ENCODE results near the gene CD58.
"Not testable (repeated sequence)": the region's sequence is repeated elsewhere in the genome, so short reads cannot be mapped to it uniquely, and the experiment has no call there.

CD58 gene

DNA sequence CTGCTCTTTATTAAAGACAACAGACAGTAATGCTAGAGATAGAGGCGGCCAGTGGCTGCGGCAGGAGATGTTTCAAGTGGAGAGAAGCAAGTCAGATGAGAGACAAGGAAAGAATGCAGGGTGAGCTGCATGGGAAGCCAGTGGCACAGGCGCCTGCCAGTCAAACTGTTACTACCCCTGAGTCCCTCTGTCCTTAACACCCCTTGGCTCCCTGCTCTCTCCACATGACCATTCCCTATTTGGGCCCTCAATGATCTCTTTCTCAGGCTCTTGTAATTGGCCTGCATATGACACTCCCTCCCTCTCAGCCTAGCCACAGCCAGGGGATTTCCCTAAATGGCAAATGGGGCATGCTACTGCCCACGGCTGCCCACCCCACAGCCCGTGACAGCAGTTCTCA is 22.6 kb upstream of the CD58 start:
- H3K27me3 ChIP-seq (replicated peaks in 2 of 5; ENCODE audit: control insufficient read depth in 4 of 5, insufficient read depth in 5 of 5, low read length in 4 of 5); POLR2A ChIA-PET; H3K4me1 ChIP-seq (ENCODE audit: control extremely low read depth in 1 of 4, control insufficient read depth in 4 of 4, insufficient read depth in 4 of 4, low read length in 3 of 4); CTCF ChIA-PET; H3K4me3 ChIP-seq (ENCODE audit: control insufficient read depth in 1 of 7, extremely low read depth in 1 of 7, insufficient read depth in 4 of 7, low read depth in 2 of 7, low read length in 6 of 7); DNase-seq; H3K27ac ChIP-seq (ENCODE audit: insufficient read depth in 1 of 2, low read depth in 1 of 2, low read length in 2 of 2, poor library complexity in 1 of 2, severe bottlenecking in 2 of 2); H3K36me3 ChIP-seq (ENCODE audit: control insufficient read depth in 4 of 4, insufficient read depth in 4 of 4, low read length in 3 of 4); H3K9me3 ChIP-seq (ENCODE audit: control extremely low read depth in 1 of 5, control insufficient read depth in 4 of 5, insufficient read depth in 2 of 5, low read depth in 1 of 5, low read length in 4 of 5): not testable (repeated sequence)
- WGBS (ENCODE audit: insufficient coverage), result 100% methylated on average over 2 of the region's 5 CpGs

- POLR2A ChIA-PET, CTCF ChIA-PET: not testable (repeated sequence)
- WGBS (ENCODE audit: insufficient coverage), result no CpG with 5 or more reads among the region's 7 CpGs
Measured at GRCh38 chr1:116591951-116592605, 21.3 kb upstream of the CD58 start.

GRCh38 chr1:116591006-116591950 is 20.5 kb upstream of the CD58 start:
- CTCF ChIA-PET, result not testable (repeated sequence)

More at GRCh38 chr1:116591951-116592605, 21.3 kb upstream of the CD58 start:
- H3K4me3 ChIP-seq (ENCODE audit: control insufficient read depth in 1 of 7, extremely low read depth in 1 of 7, insufficient read depth in 4 of 7, low read depth in 2 of 7, low read length in 6 of 7); H3K36me3 ChIP-seq (ENCODE audit: control insufficient read depth in 4 of 4, insufficient read depth in 4 of 4, low read length in 3 of 4); H3K27me3 ChIP-seq (replicated peaks in 2 of 5; ENCODE audit: control insufficient read depth in 4 of 5, insufficient read depth in 5 of 5, low read length in 4 of 5); H3K9me3 ChIP-seq (ENCODE audit: control extremely low read depth in 1 of 5, control insufficient read depth in 4 of 5, insufficient read depth in 2 of 5, low read depth in 1 of 5, low read length in 4 of 5); H3K4me1 ChIP-seq (ENCODE audit: control extremely low read depth in 1 of 4, control insufficient read depth in 4 of 4, insufficient read depth in 4 of 4, low read length in 3 of 4); DNase-seq; H3K27ac ChIP-seq (ENCODE audit: insufficient read depth in 1 of 2, low read depth in 1 of 2, low read length in 2 of 2, poor library complexity in 1 of 2, severe bottlenecking in 2 of 2): not testable (repeated sequence)

GRCh38 chr1:116590359-116591005 is 19.7 kb upstream of the CD58 start:
- POLR2A ChIA-PET; DNase-seq; CTCF ChIA-PET; H3K27ac ChIP-seq (ENCODE audit: insufficient read depth in 1 of 2, low read depth in 1 of 2, low read length in 2 of 2, poor library complexity in 1 of 2, severe bottlenecking in 2 of 2); H3K9me3 ChIP-seq (ENCODE audit: control extremely low read depth in 1 of 5, control insufficient read depth in 4 of 5, insufficient read depth in 2 of 5, low read depth in 1 of 5, low read length in 4 of 5); H3K36me3 ChIP-seq (ENCODE audit: control insufficient read depth in 4 of 4, insufficient read depth in 4 of 4, low read length in 3 of 4); H3K27me3 ChIP-seq (replicated peaks in 2 of 5; ENCODE audit: control insufficient read depth in 4 of 5, insufficient read depth in 5 of 5, low read length in 4 of 5); H3K4me1 ChIP-seq (ENCODE audit: control extremely low read depth in 1 of 4, control insufficient read depth in 4 of 4, insufficient read depth in 4 of 4, low read length in 3 of 4); H3K4me3 ChIP-seq (ENCODE audit: control insufficient read depth in 1 of 7, extremely low read depth in 1 of 7, insufficient read depth in 4 of 7, low read depth in 2 of 7, low read length in 6 of 7): not testable (repeated sequence)
- WGBS (ENCODE audit: insufficient coverage), result no CpG with 5 or more reads among the region's 6 CpGs

More at GRCh38 chr1:116591006-116591950, 20.5 kb upstream of the CD58 start:
- H3K4me3 ChIP-seq (ENCODE audit: control insufficient read depth in 1 of 7, extremely low read depth in 1 of 7, insufficient read depth in 4 of 7, low read depth in 2 of 7, low read length in 6 of 7); H3K27ac ChIP-seq (ENCODE audit: insufficient read depth in 1 of 2, low read depth in 1 of 2, low read length in 2 of 2, poor library complexity in 1 of 2, severe bottlenecking in 2 of 2); H3K27me3 ChIP-seq (replicated peaks in 2 of 5; ENCODE audit: control insufficient read depth in 4 of 5, insufficient read depth in 5 of 5, low read length in 4 of 5); POLR2A ChIA-PET; H3K36me3 ChIP-seq (ENCODE audit: control insufficient read depth in 4 of 4, insufficient read depth in 4 of 4, low read length in 3 of 4); DNase-seq; H3K4me1 ChIP-seq (ENCODE audit: control extremely low read depth in 1 of 4, control insufficient read depth in 4 of 4, insufficient read depth in 4 of 4, low read length in 3 of 4); H3K9me3 ChIP-seq (ENCODE audit: control extremely low read depth in 1 of 5, control insufficient read depth in 4 of 5, insufficient read depth in 2 of 5, low read depth in 1 of 5, low read length in 4 of 5): not testable (repeated sequence)
- no CpG with 5 or more reads among the region's 10 CpGs for WGBS (ENCODE audit: insufficient coverage)

DNA sequence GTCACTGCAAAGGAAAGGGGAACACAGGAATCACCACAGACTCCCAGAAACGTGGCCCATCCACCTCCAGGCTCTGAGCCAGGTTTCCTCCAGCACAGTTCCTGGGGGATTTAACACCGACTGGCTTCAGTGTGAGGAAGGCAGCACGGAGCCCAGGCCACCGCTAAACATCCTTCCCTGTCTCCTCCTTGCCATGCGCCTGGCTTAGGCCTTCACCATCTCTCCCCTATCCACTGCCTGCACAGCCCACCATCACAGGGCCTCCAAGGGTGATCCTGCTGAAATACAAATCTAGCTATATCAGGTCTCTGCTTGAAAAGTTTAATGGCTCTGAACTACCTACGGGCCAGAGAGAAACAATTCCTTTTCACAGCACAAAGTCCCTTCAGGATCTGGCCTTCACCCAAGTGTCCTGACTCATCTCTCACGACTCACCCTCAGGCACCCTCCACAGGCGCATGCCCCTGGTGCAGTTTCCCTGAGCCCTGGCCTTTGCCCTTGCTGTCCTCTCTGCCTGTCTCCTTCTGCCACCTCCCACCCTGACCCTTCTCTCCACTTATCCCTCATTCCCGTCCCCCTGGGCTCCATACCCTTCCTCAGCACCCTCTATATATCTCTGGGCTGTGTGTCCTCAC is 18.4 kb upstream of the CD58 start:
- POLR2A ChIA-PET; H3K36me3 ChIP-seq (ENCODE audit: control insufficient read depth in 4 of 4, insufficient read depth in 4 of 4, low read length in 3 of 4); H3K4me3 ChIP-seq (ENCODE audit: control insufficient read depth in 1 of 7, extremely low read depth in 1 of 7, insufficient read depth in 4 of 7, low read depth in 2 of 7, low read length in 6 of 7); H3K9me3 ChIP-seq (ENCODE audit: control extremely low read depth in 1 of 5, control insufficient read depth in 4 of 5, insufficient read depth in 2 of 5, low read depth in 1 of 5, low read length in 4 of 5); DNase-seq; H3K27me3 ChIP-seq (replicated peaks in 2 of 5; ENCODE audit: control insufficient read depth in 4 of 5, insufficient read depth in 5 of 5, low read length in 4 of 5); H3K4me1 ChIP-seq (ENCODE audit: control extremely low read depth in 1 of 4, control insufficient read depth in 4 of 4, insufficient read depth in 4 of 4, low read length in 3 of 4); H3K27ac ChIP-seq (ENCODE audit: insufficient read depth in 1 of 2, low read depth in 1 of 2, low read length in 2 of 2, poor library complexity in 1 of 2, severe bottlenecking in 2 of 2): not testable (repeated sequence)
- WGBS (ENCODE audit: insufficient coverage), result 89% methylated on average over 6 of the region's 9 CpGs
- CTCF ChIA-PET, result interaction anchor here (1.6 kb wide), 1 partner anchor 15 kb away, joined by 4 read pairs; no protein-coding TSS in a partner anchor

GRCh38 chr1:116587501-116588227 is 16.8 kb upstream of the CD58 start:
- WGBS (ENCODE audit: insufficient coverage), result 52% methylated on average over 5 of the region's 5 CpGs
- ChIA-PET POLR2A (no interaction called here), CTCF (interaction anchor here (1.0 to 1.6 kb wide), 3 partner anchors 8 to 13 kb away, joined by 3 to 4 read pairs (median 3); no protein-coding TSS in a partner anchor)
- H3K4me1 ChIP-seq (ENCODE audit: control extremely low read depth in 1 of 4, control insufficient read depth in 4 of 4, insufficient read depth in 4 of 4, low read length in 3 of 4), result peaks cover 0 to 10% (median 9%) of the 10 kb centered on the region in 4 experiments
- H3K9me3 ChIP-seq (ENCODE audit: control extremely low read depth in 1 of 5, control insufficient read depth in 4 of 5, insufficient read depth in 2 of 5, low read depth in 1 of 5, low read length in 4 of 5), result no peaks in the 10 kb centered on the region
- peak in 2 of 3 donors; percentile 32 to 43 for DNase-seq
- H3K36me3 ChIP-seq (ENCODE audit: control insufficient read depth in 4 of 4, insufficient read depth in 4 of 4, low read length in 3 of 4), result no peaks in the 10 kb centered on the region
- no peaks in the 10 kb centered on the region for H3K27me3 ChIP-seq (replicated peaks in 2 of 5; ENCODE audit: control insufficient read depth in 4 of 5, insufficient read depth in 5 of 5, low read length in 4 of 5)
- no peak overlapping the region for H3K27ac ChIP-seq (ENCODE audit: insufficient read depth in 1 of 2, low read depth in 1 of 2, low read length in 2 of 2, poor library complexity in 1 of 2, severe bottlenecking in 2 of 2)
- H3K4me3 ChIP-seq (ENCODE audit: control insufficient read depth in 1 of 7, extremely low read depth in 1 of 7, insufficient read depth in 4 of 7, low read depth in 2 of 7, low read length in 6 of 7), result no peak overlapping the region

All from common myeloid progenitor, CD34-positive (primary cell).